Prostate gland (tissue), 2 donors: Measurements from ENCODE around the gene NAV2. TPM values are rescaled to one million over a fixed set of nuclear protein-coding genes. Genes with fewer than 3 reads are reported as not detected.

ENCODE experiments used
- DNase-seq: peaks from one replicate; pipeline ENCODE4 v3.0.0-alpha.2; 2019; ENCODE audit warnings: low spot score
- H3K27ac ChIP-seq, 2 donors: fragments of 200-600 bp; sonication (generic); 2 replicates each; pipeline ENCODE4 v1.5.1; 2017 to 2019
- H3K27me3 ChIP-seq: fragments of 200-600 bp; sonication (generic); replicated peaks from 2 replicates; pipeline ENCODE4 v1.5.1; 2019; ENCODE audit not compliant: insufficient read depth
- H3K36me3 ChIP-seq, 2 donors: fragments of 200-600 bp; sonication (generic); 1 replicate in 1 of 2; 2 replicates in 1 of 2; pipeline versions ENCODE4 v1.5.1 to v1.8.1; 2017 to 2019
- H3K4me1 ChIP-seq: fragments of 200-600 bp; sonication (generic); replicated peaks from 2 replicates; pipeline ENCODE4 v1.5.1; 2019
- H3K4me3 ChIP-seq, 2 donors: fragments of 200-600 bp; sonication (generic); 2 replicates each; pipeline ENCODE4 v1.5.1; 2017 to 2019
- H3K9me3 ChIP-seq: fragments of 200-600 bp; sonication (generic); 2 replicates; pipeline ENCODE4 v1.5.1; 2017
- CTCF ChIP-seq, 4 experiments: fragments of 200-600 bp in 2 of 4; fragments of 450-650 bp in 2 of 4; sonication (generic) in 2 of 4; IDR thresholded peaks; 1 replicate in 3 of 4; 2 replicates in 1 of 4; pipeline ENCODE4 v1.5.1; 2016 to 2019; ENCODE audit warnings: antibody characterized with exemption in 4 of 4, mild to moderate bottlenecking in 2 of 4, moderate library complexity in 2 of 4
- POLR2A ChIP-seq: fragments of 450-650 bp; IDR thresholded peaks from one replicate; pipeline ENCODE4 v1.6.1; 2016; ENCODE audit warnings: antibody characterized with exemption, mild to moderate bottlenecking
- POLR2AphosphoS5 ChIP-seq: sonication (generic); formaldehyde crosslinking; IDR thresholded peaks from one replicate; pipeline ENCODE4 v1.6.1; 2017; ENCODE audit warnings: antibody characterized with exemption
- WGBS: methylation state at CpG from one replicate; pipeline ENCODE4 v1.1.5; 2018; 5-methylcytosine and 5-hydroxymethylcytosine counted together
- intact Hi-C: fragments of 100-400 bp; cut with DNase I; formaldehyde crosslinking; loops from one replicate; pipeline ENCODE4 v1.14.2; 2022
- total RNA-seq, 2 donors: library from RNA; depleted of rRNA; stranded (reverse); fragments of >200 nt; gene quantifications; one replicate each; pipeline ENCODE4 v1.1.0, GENCODE V29; 2016

NAV2 gene
- total RNA-seq, 2 donors from 2014 or later: 17.1 to 26.6 TPM

- Histone ChIP-seq H3K4me1 (no peaks in the 10 kb centered on the region), H3K27ac (no peak overlapping the region), H3K4me3 (no peak overlapping the region), H3K27me3 (no peaks in the 10 kb centered on the region), H3K36me3 (no peaks in the 10 kb centered on the region), H3K9me3 (no peaks in the 10 kb centered on the region)
- WGBS: 77% methylated on average over 2 of the region's 2 CpGs
- intact Hi-C loops: no loop called here
- no peak for DNase-seq
- TF ChIP-seq POLR2A (no peak), POLR2AphosphoS5 (no peak), CTCF (IDR thresholded peaks at IDR 0.05) (no peak)
Observed at GRCh38 chr11:19848219-19848618, 135.6 kb downstream of the NAV2 start.

- 86% methylated on average over 6 of the region's 6 CpGs for WGBS
- Histone ChIP-seq H3K9me3 (no peaks in the 10 kb centered on the region), H3K4me3 (no peak overlapping the region), H3K4me1 (no peaks in the 10 kb centered on the region), H3K36me3 (no peaks in the 10 kb centered on the region), H3K27ac (no peak overlapping the region), H3K27me3 (no peaks in the 10 kb centered on the region)
- intact Hi-C loops: no loop called here
- TF ChIP-seq POLR2AphosphoS5 (no peak), CTCF (IDR thresholded peaks at IDR 0.05) (no peak), POLR2A (no peak)
- no peak for DNase-seq
Observed at GRCh38 chr11:19849107-19849789, 136.6 kb downstream of the NAV2 start.

- Histone ChIP-seq H3K27ac (no peak overlapping the region), H3K4me1 (no peaks in the 10 kb centered on the region), H3K9me3 (no peaks in the 10 kb centered on the region), H3K36me3 (no peaks in the 10 kb centered on the region), H3K4me3 (no peak overlapping the region), H3K27me3 (no peaks in the 10 kb centered on the region)
- no peak for DNase-seq
- intact Hi-C loops: no loop called here
- 90% methylated on average over 6 of the region's 6 CpGs for WGBS
- TF ChIP-seq CTCF (IDR thresholded peaks at IDR 0.05): no peak
Observed at GRCh38 chr11:19849947-19850593, 137.4 kb downstream of the NAV2 start.

- DNase-seq: no peak
- 93% methylated on average over 2 of the region's 2 CpGs for WGBS
- Histone ChIP-seq H3K27me3 (no peaks in the 10 kb centered on the region), H3K9me3 (no peaks in the 10 kb centered on the region), H3K4me3 (no peak overlapping the region), H3K36me3 (no peaks in the 10 kb centered on the region), H3K27ac (no peak overlapping the region), H3K4me1 (no peaks in the 10 kb centered on the region)
- intact Hi-C loops: no loop called here
- TF ChIP-seq CTCF (IDR thresholded peaks at IDR 0.05): no peak
- TF ChIP-seq POLR2A: no peak
- TF ChIP-seq POLR2AphosphoS5: no peak
Observed at GRCh38 chr11:19852288-19852687, 139.7 kb downstream of the NAV2 start.

- no peak overlapping the region for H3K4me3 ChIP-seq
- H3K9me3 ChIP-seq: no peaks in the 10 kb centered on the region
- no peaks in the 10 kb centered on the region for H3K36me3 ChIP-seq
- TF ChIP-seq CTCF (IDR thresholded peaks at IDR 0.05) (no peak), POLR2A (no peak), POLR2AphosphoS5 (no peak)
- H3K4me1 ChIP-seq: no peaks in the 10 kb centered on the region
- H3K27ac ChIP-seq: no peak overlapping the region
- WGBS: 53% methylated on average over 2 of the region's 2 CpGs
- intact Hi-C loops: no loop called here
- H3K27me3 ChIP-seq: no peaks in the 10 kb centered on the region
- DNase-seq: no peak
Observed at GRCh38 chr11:19853016-19853415, 140.4 kb downstream of the NAV2 start.
